GM19023 (cell line): Measurements from ENCODE around the gene AGAP1.

Experiments used
- ATAC-seq: cut with Tn5 transposase; IDR thresholded peaks from one replicate; pipeline ENCODE4 v1.9.1; 2021; ENCODE audit warnings: mild to moderate bottlenecking, moderate library complexity; ENCODE audit not compliant: unreplicated experiment

Gene AGAP1

GRCh38 chr2:235951982-235952381 is 458.1 kb downstream of the AGAP1 start:
- no peak for ATAC-seq

GRCh38 chr2:235952714-235953113 is 458.9 kb downstream of the AGAP1 start:
- ATAC-seq, result no peak

GRCh38 chr2:235954281-235954680 is 460.4 kb downstream of the AGAP1 start:
- ATAC-seq, result no peak

- ATAC-seq, result no peak
Observed at GRCh38 chr2:235954888-235955480, 461.1 kb downstream of the AGAP1 start.

- no peak for ATAC-seq
Observed at GRCh38 chr2:235955664-235956063, 461.8 kb downstream of the AGAP1 start.

- ATAC-seq, result no peak
Observed at GRCh38 chr2:235956281-235956970, 462.6 kb downstream of the AGAP1 start.

- no peak for ATAC-seq
Observed at GRCh38 chr2:235957251-235957650, 463.4 kb downstream of the AGAP1 start.

- no peak for ATAC-seq
Observed at GRCh38 chr2:235958221-235958930, 464.5 kb downstream of the AGAP1 start.

- no peak for ATAC-seq
Observed at GRCh38 chr2:235958931-235959410, 465.1 kb downstream of the AGAP1 start.

GRCh38 chr2:235960011-235960715 is 466.3 kb downstream of the AGAP1 start:
- no peak for ATAC-seq

GRCh38 chr2:235960716-235961640 is 467.1 kb downstream of the AGAP1 start:
- no peak for ATAC-seq

- ATAC-seq, result no peak
Observed at GRCh38 chr2:235961711-235962110, 467.9 kb downstream of the AGAP1 start.

- ATAC-seq, result no peak
Observed at GRCh38 chr2:235963853-235964577, 470.2 kb downstream of the AGAP1 start.

- ATAC-seq, result no peak
Observed at GRCh38 chr2:235964787-235965390, 471.0 kb downstream of the AGAP1 start.

- ATAC-seq, result no peak
Observed at GRCh38 chr2:235966396-235966795, 472.6 kb downstream of the AGAP1 start.

GRCh38 chr2:235966932-235967757 is 473.3 kb downstream of the AGAP1 start:
- ATAC-seq, result no peak

- no peak for ATAC-seq
Observed at GRCh38 chr2:235968155-235968554, 474.3 kb downstream of the AGAP1 start.

- no peak for ATAC-seq
Observed at GRCh38 chr2:235968616-235969324, 474.9 kb downstream of the AGAP1 start.
